GM12878 (cell line): ENCODE data around the gene BTBD6. TPM values are rescaled to one million over a fixed set of nuclear protein-coding genes. Genes with fewer than 3 reads are reported as not detected.
A peak's percentile ranks its signal among the peaks of the same experiment; 100 is the strongest.

Experiments
- BHLHE40 ChIP-seq, 2 experiments: fragments of 450-650 bp in 1 of 2; IDR thresholded peaks; 2 replicates each; pipeline ENCODE4 v1.6.1; 2011 to 2017; ENCODE audit warnings: low read depth in 2 of 2, borderline replicate concordance in 1 of 2, improper control_type of control experiment in 1 of 2, low read length in 1 of 2, mild to moderate bottlenecking in 1 of 2
- CBFB ChIP-seq: IDR thresholded peaks from 2 replicates; pipeline ENCODE4 v1.6.1; 2016; ENCODE audit warnings: antibody characterized with exemption, low read depth
- CHD4 ChIP-seq: fragments of 200-600 bp; sonication (generic); IDR thresholded peaks from 2 replicates; pipeline ENCODE4 v1.6.1; 2016; ENCODE audit warnings: mild to moderate bottlenecking
- DPF2 ChIP-seq: fragments of 450-650 bp; IDR thresholded peaks from 2 replicates; pipeline ENCODE4 v1.6.1; 2017; ENCODE audit warnings: mild to moderate bottlenecking
- FOXK2 ChIP-seq: fragments of 450-650 bp; IDR thresholded peaks from 2 replicates; pipeline ENCODE4 v1.6.1; 2017; ENCODE audit warnings: mild to moderate bottlenecking, moderate library complexity
- HCFC1 ChIP-seq: fragments of 150-350 bp; IDR thresholded peaks from 2 replicates; pipeline ENCODE4 v1.6.1; 2014; ENCODE audit warnings: low read length
- MEF2B ChIP-seq: fragments of 450-650 bp; IDR thresholded peaks from 2 replicates; pipeline ENCODE4 v1.6.1; 2018; ENCODE audit warnings: mild to moderate bottlenecking, moderate library complexity; ENCODE audit not compliant: partially characterized antibody, poor library complexity, severe bottlenecking
- RBBP5 ChIP-seq: fragments of 200-600 bp; sonication (generic); conservative IDR thresholded peaks from 2 replicates; pipeline ENCODE4 v1.6.1; 2016
- SRF ChIP-seq, 2 experiments: IDR thresholded peaks; 2 replicates each; pipeline ENCODE4 v1.6.1; 2011; ENCODE audit warnings: low read depth in 2 of 2, low read length in 2 of 2, mild to moderate bottlenecking in 1 of 2, moderate library complexity in 1 of 2
- ZNF24 ChIP-seq: fragments of 450-650 bp; IDR thresholded peaks from 2 replicates; pipeline ENCODE4 v1.6.1; 2017; ENCODE audit warnings: antibody characterized with exemption, mild to moderate bottlenecking
- polyA plus RNA-seq, 11 experiments: library from polyadenylated mRNA; depleted of rRNA in 4 of 11; unstranded in 6 of 11; stranded (reverse) in 5 of 11; fragments of >200 nt; fragmentation: Nextera tagmentation in 4 of 11; fragmentation: Illumina TruSeq in 1 of 11; extraction: Ambion mirVana in 4 of 11; extraction: Trizol in 1 of 11; gene quantifications; 1 replicate in 1 of 11; 2 replicates in 10 of 11; pipeline versions ENCODE4 v1.2.1 to v1.2.3, GENCODE V29; 2011 to 2016; ENCODE audit warnings: inconsistent platforms in 2 of 11, missing spikeins in 2 of 11, low read depth in 1 of 11
- total RNA-seq, 4 experiments: library from RNA; depleted of rRNA in 3 of 4; stranded (reverse); fragments of >200 nt in 3 of 4; fragmentation: Illumina TruSeq in 1 of 4; extraction: Trizol in 1 of 4; gene quantifications; 2 replicates each; pipeline versions ENCODE4 v1.2.1 to v1.2.3, GENCODE V29; 2013 to 2021
- TF ChIP-seq, protein P1 (sequence below): IDR thresholded peaks from 2 replicates; pipeline ENCODE4 v1.6.1; 2012; ENCODE audit warnings: low read depth, low read length, improper control_type of control experiment
- TF ChIP-seq, protein P2 (sequence below): IDR thresholded peaks from 2 replicates; pipeline ENCODE4 v1.6.1; 2011; ENCODE audit warnings: borderline replicate concordance, low read depth, mild to moderate bottlenecking, moderate library complexity, mixed read lengths, low read length; ENCODE audit not compliant: insufficient read depth; ENCODE audit errors: extremely low read length
- TF ChIP-seq, protein P3 (sequence below): fragments of 450-650 bp; IDR thresholded peaks from 2 replicates; pipeline ENCODE4 v1.6.1; 2017; ENCODE audit warnings: antibody characterized with exemption, mild to moderate bottlenecking, moderate library complexity
- TF ChIP-seq, protein P4 (sequence below): fragments of 450-650 bp; IDR thresholded peaks from 2 replicates; pipeline ENCODE4 v1.6.1; 2017; ENCODE audit warnings: low read depth, mild to moderate bottlenecking, moderate library complexity
- TF ChIP-seq, protein P5 (sequence below): IDR thresholded peaks from 2 replicates; pipeline ENCODE4 v1.6.1; 2012; ENCODE audit warnings: improper control_type of control experiment, low read depth, low read length; ENCODE audit not compliant: insufficient replicate concordance
- TF ChIP-seq, protein P6 (sequence below): IDR thresholded peaks from 2 replicates; pipeline ENCODE4 v1.6.1; 2012; ENCODE audit warnings: low read depth, low read length, improper control_type of control experiment

BTBD6 gene
- total and polyA plus RNA-seq, 10 of the 15 experiments (the other 5 are each of a cell fraction or from before 2014, with no cell fraction given), result 1.4 to 36.5 (median 15.8) TPM

DNA sequence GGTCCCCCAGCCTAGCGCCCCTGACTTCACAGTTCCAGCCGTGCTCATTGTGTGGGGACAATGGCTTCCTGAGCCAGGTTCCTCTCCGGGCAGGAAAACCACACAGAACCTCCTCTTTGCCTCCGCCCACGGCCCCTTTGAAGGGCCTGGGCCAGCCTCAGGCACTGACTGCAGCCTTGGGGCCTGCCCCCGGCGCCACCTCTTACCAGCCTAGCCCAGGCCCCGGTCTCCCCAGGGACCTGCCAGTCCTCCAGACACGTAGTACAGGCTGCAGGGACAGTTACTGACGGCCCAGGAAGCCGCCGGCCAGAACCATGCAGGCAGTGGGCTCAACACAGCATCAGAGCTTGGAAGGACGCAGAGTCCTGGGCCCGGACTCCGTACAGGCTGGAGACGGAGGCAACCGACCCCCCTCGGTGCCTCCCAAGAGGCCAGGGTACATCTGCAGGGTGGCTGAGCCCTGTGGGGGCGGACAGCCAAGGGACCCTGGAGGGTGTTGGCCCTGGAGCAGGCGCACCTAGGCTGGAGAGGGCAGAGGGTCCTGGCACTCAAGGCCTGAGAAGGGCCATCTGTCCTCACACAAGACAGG, 46.3 kb upstream of the BTBD6 start (continued):
- no peak for TF ChIP-seq BHLHE40 (IDR thresholded peaks at IDR 0.05; ENCODE audit: borderline replicate concordance in 1 of 2, low read depth in 2 of 2, low read length in 1 of 2)
- TF ChIP-seq, protein P1, sequence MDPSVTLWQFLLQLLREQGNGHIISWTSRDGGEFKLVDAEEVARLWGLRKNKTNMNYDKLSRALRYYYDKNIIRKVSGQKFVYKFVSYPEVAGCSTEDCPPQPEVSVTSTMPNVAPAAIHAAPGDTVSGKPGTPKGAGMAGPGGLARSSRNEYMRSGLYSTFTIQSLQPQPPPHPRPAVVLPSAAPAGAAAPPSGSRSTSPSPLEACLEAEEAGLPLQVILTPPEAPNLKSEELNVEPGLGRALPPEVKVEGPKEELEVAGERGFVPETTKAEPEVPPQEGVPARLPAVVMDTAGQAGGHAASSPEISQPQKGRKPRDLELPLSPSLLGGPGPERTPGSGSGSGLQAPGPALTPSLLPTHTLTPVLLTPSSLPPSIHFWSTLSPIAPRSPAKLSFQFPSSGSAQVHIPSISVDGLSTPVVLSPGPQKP, result no peak
- TF ChIP-seq, protein P2, sequence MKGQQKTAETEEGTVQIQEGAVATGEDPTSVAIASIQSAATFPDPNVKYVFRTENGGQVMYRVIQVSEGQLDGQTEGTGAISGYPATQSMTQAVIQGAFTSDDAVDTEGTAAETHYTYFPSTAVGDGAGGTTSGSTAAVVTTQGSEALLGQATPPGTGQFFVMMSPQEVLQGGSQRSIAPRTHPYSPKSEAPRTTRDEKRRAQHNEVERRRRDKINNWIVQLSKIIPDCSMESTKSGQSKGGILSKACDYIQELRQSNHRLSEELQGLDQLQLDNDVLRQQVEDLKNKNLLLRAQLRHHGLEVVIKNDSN, result no peak
- no peak for TF ChIP-seq SRF (IDR thresholded peaks at IDR 0.05; ENCODE audit: low read depth in 2 of 2, low read length in 2 of 2)
- no peak for TF ChIP-seq RBBP5
- TF ChIP-seq FOXK2, result no peak
- TF ChIP-seq HCFC1, result no peak
- TF ChIP-seq, protein P3, sequence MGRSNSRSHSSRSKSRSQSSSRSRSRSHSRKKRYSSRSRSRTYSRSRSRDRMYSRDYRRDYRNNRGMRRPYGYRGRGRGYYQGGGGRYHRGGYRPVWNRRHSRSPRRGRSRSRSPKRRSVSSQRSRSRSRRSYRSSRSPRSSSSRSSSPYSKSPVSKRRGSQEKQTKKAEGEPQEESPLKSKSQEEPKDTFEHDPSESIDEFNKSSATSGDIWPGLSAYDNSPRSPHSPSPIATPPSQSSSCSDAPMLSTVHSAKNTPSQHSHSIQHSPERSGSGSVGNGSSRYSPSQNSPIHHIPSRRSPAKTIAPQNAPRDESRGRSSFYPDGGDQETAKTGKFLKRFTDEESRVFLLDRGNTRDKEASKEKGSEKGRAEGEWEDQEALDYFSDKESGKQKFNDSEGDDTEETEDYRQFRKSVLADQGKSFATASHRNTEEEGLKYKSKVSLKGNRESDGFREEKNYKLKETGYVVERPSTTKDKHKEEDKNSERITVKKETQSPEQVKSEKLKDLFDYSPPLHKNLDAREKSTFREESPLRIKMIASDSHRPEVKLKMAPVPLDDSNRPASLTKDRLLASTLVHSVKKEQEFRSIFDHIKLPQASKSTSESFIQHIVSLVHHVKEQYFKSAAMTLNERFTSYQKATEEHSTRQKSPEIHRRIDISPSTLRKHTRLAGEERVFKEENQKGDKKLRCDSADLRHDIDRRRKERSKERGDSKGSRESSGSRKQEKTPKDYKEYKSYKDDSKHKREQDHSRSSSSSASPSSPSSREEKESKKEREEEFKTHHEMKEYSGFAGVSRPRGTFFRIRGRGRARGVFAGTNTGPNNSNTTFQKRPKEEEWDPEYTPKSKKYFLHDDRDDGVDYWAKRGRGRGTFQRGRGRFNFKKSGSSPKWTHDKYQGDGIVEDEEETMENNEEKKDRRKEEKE, result no peak
- no peak for TF ChIP-seq ZNF24
- TF ChIP-seq, protein P4, sequence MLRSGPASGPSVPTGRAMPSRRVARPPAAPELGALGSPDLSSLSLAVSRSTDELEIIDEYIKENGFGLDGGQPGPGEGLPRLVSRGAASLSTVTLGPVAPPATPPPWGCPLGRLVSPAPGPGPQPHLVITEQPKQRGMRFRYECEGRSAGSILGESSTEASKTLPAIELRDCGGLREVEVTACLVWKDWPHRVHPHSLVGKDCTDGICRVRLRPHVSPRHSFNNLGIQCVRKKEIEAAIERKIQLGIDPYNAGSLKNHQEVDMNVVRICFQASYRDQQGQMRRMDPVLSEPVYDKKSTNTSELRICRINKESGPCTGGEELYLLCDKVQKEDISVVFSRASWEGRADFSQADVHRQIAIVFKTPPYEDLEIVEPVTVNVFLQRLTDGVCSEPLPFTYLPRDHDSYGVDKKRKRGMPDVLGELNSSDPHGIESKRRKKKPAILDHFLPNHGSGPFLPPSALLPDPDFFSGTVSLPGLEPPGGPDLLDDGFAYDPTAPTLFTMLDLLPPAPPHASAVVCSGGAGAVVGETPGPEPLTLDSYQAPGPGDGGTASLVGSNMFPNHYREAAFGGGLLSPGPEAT, result no peak
- TF ChIP-seq, protein P5, sequence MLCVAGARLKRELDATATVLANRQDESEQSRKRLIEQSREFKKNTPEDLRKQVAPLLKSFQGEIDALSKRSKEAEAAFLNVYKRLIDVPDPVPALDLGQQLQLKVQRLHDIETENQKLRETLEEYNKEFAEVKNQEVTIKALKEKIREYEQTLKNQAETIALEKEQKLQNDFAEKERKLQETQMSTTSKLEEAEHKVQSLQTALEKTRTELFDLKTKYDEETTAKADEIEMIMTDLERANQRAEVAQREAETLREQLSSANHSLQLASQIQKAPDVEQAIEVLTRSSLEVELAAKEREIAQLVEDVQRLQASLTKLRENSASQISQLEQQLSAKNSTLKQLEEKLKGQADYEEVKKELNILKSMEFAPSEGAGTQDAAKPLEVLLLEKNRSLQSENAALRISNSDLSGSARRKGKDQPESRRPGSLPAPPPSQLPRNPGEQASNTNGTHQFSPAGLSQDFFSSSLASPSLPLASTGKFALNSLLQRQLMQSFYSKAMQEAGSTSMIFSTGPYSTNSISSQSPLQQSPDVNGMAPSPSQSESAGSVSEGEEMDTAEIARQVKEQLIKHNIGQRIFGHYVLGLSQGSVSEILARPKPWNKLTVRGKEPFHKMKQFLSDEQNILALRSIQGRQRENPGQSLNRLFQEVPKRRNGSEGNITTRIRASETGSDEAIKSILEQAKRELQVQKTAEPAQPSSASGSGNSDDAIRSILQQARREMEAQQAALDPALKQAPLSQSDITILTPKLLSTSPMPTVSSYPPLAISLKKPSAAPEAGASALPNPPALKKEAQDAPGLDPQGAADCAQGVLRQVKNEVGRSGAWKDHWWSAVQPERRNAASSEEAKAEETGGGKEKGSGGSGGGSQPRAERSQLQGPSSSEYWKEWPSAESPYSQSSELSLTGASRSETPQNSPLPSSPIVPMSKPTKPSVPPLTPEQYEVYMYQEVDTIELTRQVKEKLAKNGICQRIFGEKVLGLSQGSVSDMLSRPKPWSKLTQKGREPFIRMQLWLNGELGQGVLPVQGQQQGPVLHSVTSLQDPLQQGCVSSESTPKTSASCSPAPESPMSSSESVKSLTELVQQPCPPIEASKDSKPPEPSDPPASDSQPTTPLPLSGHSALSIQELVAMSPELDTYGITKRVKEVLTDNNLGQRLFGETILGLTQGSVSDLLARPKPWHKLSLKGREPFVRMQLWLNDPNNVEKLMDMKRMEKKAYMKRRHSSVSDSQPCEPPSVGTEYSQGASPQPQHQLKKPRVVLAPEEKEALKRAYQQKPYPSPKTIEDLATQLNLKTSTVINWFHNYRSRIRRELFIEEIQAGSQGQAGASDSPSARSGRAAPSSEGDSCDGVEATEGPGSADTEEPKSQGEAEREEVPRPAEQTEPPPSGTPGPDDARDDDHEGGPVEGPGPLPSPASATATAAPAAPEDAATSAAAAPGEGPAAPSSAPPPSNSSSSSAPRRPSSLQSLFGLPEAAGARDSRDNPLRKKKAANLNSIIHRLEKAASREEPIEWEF, result no peak
- no peak for TF ChIP-seq DPF2
- no peak for TF ChIP-seq CHD4
- TF ChIP-seq MEF2B, result peak; percentile 57
- TF ChIP-seq, protein P6, sequence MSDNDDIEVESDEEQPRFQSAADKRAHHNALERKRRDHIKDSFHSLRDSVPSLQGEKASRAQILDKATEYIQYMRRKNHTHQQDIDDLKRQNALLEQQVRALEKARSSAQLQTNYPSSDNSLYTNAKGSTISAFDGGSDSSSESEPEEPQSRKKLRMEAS, result no peak
- TF ChIP-seq CBFB, result no peak
